Spleen (tissue), 7 donors: Measurements from ENCODE around the gene STOM.

Source experiments
- CTCF ChIP-seq, 11 experiments: fragments of 200-600 bp in 7 of 11; fragments of 450-650 bp in 4 of 11; sonication (generic) in 4 of 11; IDR thresholded peaks in 8 of 11; conservative IDR thresholded peaks in 3 of 11; 1 replicate in 7 of 11; 2 replicates in 4 of 11; pipeline versions ENCODE4 v1.4.0 to v1.8.0; 2016 to 2021; ENCODE audit warnings: antibody characterized with exemption in 11 of 11, inconsistent platforms in 4 of 11, mild to moderate bottlenecking in 1 of 11
- POLR2A ChIP-seq, 3 donors: fragments of 450-650 bp; IDR thresholded peaks; one replicate each; pipeline ENCODE4 v1.5.1; 2017; ENCODE audit warnings: antibody characterized with exemption in 3 of 3, mild to moderate bottlenecking in 1 of 3
- POLR2AphosphoS5 ChIP-seq, 3 donors: sonication (generic); formaldehyde crosslinking; IDR thresholded peaks; one replicate each; pipeline ENCODE4 v1.5.1; 2017; ENCODE audit warnings: antibody characterized with exemption in 3 of 3
- donor health status: DM: no; HTN: no; CAD: no; lungs with moderate emphysema.
- donor health status: DM: no; HTN: no; CAD: no.
- donor health status: DM: no; HTN: no; CAD: no.

DNA sequence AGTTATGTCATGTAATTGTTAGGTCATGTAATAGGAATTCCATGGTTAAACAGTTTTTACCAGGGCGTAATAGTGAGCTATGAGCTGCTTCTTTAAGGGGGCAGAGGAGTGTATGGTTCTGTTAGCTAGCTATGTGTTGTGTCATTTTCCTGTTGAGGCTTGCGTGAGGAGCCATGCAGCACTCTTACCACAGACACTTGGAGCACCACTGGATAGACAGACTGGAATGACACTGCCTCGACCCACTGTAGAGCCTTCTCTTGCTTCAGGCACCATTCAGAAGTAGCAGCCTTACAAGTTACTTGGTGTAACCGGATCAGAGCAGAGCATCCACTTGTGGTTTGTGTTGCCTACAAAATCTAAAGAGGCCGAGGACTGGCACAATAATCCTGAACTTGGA is 28.3 kb upstream of the STOM start:
- TF ChIP-seq CTCF (IDR thresholded peaks at IDR 0.05 in 8 of 11, conservative IDR thresholded peaks at IDR 0.05 in 3 of 11) = no peak
- no peak for TF ChIP-seq POLR2A (IDR thresholded peaks at IDR 0.05)
- no peak for TF ChIP-seq POLR2AphosphoS5 (IDR thresholded peaks at IDR 0.05)
